GM19324 (cell line): ENCODE data around the gene ATP11C.
A peak's percentile ranks its signal among the peaks of the same experiment; 100 is the strongest.

Experiments
- ATAC-seq: cut with Tn5 transposase; IDR thresholded peaks from one replicate; pipeline ENCODE4 v1.9.1; 2021; ENCODE audit warnings: mild to moderate bottlenecking, moderate library complexity; ENCODE audit not compliant: unreplicated experiment, low FRiP score

ATP11C gene

DNA sequence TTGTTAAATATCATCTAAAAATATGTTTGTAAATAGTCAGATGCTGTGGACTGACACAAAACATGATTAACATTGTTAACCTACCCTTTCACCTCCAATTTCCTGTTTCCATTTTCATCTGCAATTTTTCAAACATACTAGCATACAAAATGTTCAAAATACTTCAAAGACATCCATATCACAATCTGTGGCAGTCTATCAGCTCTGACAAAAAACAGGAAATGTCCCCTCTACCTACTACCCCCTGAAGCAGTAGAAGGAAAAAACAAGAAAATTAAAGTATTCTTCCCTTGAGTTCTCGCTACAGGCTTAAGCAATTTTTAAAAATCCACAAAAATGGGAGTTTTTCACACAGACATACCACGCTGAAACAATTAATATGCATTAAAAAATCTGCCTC is 116.6 kb downstream of the ATP11C start:
- no peak for ATAC-seq

GRCh38 chrX:139815771-139816170 is 117.1 kb downstream of the ATP11C start:
- ATAC-seq, result no peak

GRCh38 chrX:139811942-139812629 is 120.8 kb downstream of the ATP11C start:
- ATAC-seq, result no peak

- ATAC-seq, result no peak
Measured at GRCh38 chrX:139804482-139804881, 128.4 kb downstream of the ATP11C start.

- ATAC-seq, result no peak
Measured at GRCh38 chrX:139803224-139803623, 129.6 kb downstream of the ATP11C start.

- no peak for ATAC-seq
Measured at GRCh38 chrX:139802048-139802447, 130.8 kb downstream of the ATP11C start.

DNA sequence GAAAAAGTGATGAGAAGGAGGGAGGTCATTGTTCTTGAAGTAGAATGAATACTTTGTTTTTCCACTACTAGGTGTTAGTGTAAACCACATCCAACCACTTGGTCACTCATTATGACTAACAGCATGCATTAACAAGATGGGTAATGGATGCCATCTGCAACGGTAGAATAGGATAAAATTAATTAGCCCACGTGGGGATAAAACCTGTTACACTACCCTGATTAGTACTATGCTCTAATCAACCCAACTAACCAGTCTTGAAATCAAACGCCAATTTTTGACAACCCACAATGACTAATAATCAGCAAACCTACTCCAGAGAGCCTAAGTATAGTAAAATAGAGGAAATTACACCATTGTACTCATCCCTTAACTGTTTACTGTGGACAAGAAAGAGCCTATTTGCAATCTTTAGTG is 131.4 kb downstream of the ATP11C start:
- ATAC-seq, result no peak

DNA sequence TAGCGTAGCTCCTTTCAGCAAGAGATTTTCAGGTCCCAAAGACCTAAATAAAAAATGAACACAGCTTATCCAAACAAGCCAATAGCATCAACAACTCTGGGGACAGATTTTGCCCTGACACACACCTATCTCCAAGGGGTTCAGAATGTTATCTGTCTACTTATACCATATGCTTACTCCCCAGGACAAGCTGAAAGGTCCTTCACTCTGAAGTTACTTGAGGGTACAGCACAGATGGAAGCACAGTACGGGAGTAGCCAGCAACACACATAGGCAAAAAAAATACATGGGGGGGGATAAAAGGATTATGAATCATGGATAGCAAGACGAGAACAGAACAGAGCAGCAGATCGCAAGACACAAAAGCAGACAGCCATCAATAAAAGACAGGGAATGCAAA is 134.2 kb downstream of the ATP11C start:
- no peak for ATAC-seq

DNA sequence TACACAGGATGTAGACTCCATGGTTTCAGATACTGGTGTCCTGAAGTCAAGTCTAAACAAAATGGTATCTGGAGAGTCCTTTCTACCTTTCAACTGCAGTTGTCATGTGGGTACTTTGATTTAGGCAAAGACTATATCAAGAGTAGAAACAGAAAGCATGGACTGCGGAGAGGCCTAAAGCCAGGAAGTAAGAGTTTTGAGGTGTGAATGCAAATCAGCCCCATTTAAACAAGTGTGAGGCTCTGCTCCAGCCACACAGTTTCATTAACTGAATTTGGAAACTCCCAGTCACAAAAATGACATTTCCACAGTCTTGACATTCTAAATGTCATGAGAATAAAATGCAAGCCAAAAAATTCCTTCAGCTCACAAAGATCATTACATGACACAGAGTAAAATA is 137.7 kb downstream of the ATP11C start:
- peak; percentile 99 for ATAC-seq

DNA sequence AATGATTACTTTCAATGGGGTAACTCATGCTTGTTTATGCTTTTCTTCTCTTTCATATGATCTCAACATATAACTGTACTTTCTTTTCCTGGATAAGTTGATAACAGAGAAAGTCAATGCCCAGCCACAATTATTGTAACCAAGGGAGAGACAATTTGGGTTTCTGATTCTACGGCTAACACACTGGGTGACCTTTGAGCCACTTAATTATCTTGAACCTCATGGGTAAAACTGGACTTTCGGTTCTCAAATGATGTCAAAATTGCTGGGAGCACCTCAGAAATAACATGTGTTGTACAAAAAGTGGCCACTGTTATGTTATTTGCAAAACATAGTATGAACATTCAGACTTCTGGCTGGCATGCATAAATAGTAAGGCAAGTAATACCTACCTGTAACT is 145.3 kb downstream of the ATP11C start:
- no peak for ATAC-seq

- peak; percentile 88 for ATAC-seq
Measured at GRCh38 chrX:139784807-139785206, 148.0 kb downstream of the ATP11C start.

GRCh38 chrX:139783959-139784358 is 148.9 kb downstream of the ATP11C start:
- no peak for ATAC-seq

GRCh38 chrX:139783030-139783429 is 149.8 kb downstream of the ATP11C start:
- ATAC-seq, result no peak

DNA sequence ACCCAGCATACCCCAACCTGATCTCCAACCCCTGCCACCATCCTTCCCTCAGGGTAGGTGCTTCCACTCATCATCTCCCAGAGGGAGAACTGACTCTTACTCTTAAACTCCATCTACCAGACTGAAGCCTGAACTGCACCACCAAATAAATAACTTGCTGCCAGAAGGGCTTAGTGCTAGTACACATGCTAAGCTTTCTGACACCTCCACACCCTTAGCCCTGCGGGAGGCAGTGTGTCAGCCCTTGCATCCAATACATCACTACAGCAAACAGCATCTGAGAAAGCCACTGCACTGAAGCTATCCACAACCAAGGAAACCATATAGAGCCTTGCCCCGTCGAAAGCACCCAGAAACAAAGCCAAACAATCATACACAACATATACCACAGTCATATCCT is 156.3 kb downstream of the ATP11C start:
- ATAC-seq, result no peak

DNA sequence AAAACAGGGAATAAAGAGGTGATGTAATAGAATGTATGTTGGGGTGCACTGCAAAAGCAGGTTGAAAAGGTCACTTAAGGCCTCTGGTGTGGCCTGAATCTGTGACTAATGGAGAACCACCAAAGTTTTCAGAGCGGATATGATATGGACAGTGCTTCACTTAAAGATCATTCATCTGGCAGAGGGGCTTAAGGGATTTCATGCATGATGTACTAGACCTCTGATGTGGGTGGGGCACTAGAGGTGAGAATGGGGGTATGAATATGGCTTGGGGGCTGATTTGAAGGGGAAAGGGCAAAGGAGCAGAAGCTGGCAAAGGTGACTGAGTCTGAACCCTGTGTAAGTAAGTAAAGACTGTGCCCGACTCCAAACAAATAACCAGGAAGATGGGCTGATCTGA is 162.5 kb downstream of the ATP11C start:
- ATAC-seq, result no peak

DNA sequence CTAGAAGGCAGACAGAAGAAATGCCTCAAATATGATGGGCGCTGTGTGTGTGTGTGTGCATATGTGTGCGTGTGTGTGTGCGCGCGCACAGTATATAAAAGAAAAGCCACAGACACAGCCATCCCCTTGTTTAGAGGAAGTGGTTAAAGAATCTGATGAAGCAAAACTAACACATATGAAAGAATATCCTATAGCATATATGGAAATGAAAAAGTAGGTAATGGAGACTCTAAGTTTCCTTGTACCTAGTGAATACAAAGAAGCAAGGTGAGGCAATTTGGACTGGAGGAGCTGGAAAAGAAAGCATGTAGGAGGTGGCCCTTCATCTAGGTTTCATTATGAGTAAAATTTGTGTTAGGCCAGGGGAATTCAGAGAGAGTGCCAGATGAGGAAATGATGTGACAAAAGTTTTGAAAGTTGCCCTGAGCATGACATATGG is 166.3 kb downstream of the ATP11C start:
- ATAC-seq, result no peak

GRCh38 chrX:139762400-139763183 is 170.3 kb downstream of the ATP11C start:
- no peak for ATAC-seq

- no peak for ATAC-seq
Measured at GRCh38 chrX:139759637-139760036, 173.2 kb downstream of the ATP11C start.

- ATAC-seq, result no peak
Measured at GRCh38 chrX:139758809-139759208, 174.0 kb downstream of the ATP11C start.

- no peak for ATAC-seq
Measured at GRCh38 chrX:139758250-139758649, 174.6 kb downstream of the ATP11C start.

DNA sequence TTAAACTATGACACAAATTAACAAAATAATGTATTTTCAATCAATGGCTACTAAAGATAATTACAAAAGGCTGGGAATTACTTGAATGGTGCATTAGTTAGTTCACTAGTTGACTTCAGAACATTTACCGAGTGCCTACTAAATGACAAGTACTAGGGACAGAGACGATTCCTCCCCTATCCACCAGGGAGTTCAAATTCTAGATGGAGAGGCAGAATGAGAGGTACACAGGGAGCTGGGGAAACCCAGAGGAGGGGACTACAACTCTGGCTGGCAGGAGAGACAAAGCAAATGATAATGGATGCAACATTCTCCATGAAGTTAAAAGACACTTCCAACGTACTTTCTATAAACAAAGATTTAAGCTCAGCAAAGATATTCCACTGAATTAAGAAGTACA is 181.8 kb downstream of the ATP11C start:
- ATAC-seq, result no peak

DNA sequence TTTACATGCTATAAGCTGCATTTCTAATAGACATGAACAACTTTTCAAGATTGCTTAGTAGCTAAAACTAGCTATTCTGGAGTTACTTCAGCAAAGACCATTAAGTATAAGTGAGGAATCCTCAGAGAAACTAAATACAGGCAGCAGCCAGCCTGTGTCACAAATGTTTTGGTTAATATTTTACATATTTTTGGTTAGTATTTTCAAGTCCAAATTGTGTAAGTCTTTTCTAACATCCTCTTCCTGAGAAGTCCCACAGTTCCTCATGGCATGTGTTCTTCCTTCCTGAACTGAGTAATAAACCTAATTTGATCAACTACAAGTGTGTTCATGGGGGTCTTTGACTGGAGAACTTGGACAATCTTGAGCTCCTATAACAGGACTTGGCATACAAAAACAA is 182.5 kb downstream of the ATP11C start:
- no peak for ATAC-seq
